GM18517 (cell line): Measurements from ENCODE around the gene NID1.
"Not testable (repeated sequence)": the region's sequence is repeated elsewhere in the genome, so short reads cannot be mapped to it uniquely, and the experiment has no call there.

Source experiments
- ATAC-seq: cut with Tn5 transposase; IDR thresholded peaks from one replicate; pipeline ENCODE4 v1.9.1; 2021; ENCODE audit warnings: mild to moderate bottlenecking, moderate library complexity; ENCODE audit not compliant: unreplicated experiment

Gene NID1

GRCh38 chr1:235942625-235942934, 122.3 kb downstream of the NID1 start:
- ATAC-seq: no peak

- ATAC-seq: no peak
These were observed 122.8 kb downstream of the NID1 start for GRCh38 chr1:235941876-235942624.

GRCh38 chr1:235940285-235940684, 124.6 kb downstream of the NID1 start:
- ATAC-seq: no peak

- ATAC-seq: no peak
These were observed 125.5 kb downstream of the NID1 start for GRCh38 chr1:235939480-235939775.

GRCh38 chr1:235938709-235939479, 126.0 kb downstream of the NID1 start:
- no peak for ATAC-seq

GRCh38 chr1:235937123-235937522, 127.8 kb downstream of the NID1 start:
- no peak for ATAC-seq

- ATAC-seq: no peak
These were observed 129.4 kb downstream of the NID1 start for GRCh38 chr1:235935235-235936225.

- ATAC-seq: no peak
These were observed 131.1 kb downstream of the NID1 start for GRCh38 chr1:235933766-235934116.

- ATAC-seq: no peak
These were observed 131.7 kb downstream of the NID1 start for GRCh38 chr1:235933017-235933765.

- ATAC-seq: no peak
These were observed 132.8 kb downstream of the NID1 start for GRCh38 chr1:235932090-235932510.

- no peak for ATAC-seq
These were observed 133.6 kb downstream of the NID1 start for GRCh38 chr1:235931171-235931738.

GRCh38 chr1:235930543-235930942, 134.3 kb downstream of the NID1 start:
- ATAC-seq: no peak

GRCh38 chr1:235929216-235929615, 135.7 kb downstream of the NID1 start:
- no peak for ATAC-seq

- no peak for ATAC-seq
These were observed 136.7 kb downstream of the NID1 start for GRCh38 chr1:235928197-235928596.

GRCh38 chr1:235927551-235927950, 137.3 kb downstream of the NID1 start:
- not testable (repeated sequence) for ATAC-seq
